K562 (cell line): Measurements from ENCODE around the gene ALK. TPM values are rescaled to one million over a fixed set of nuclear protein-coding genes. Genes with fewer than 3 reads are reported as not detected.

ENCODE experiments used
- ATAC-seq: fragments of 200-7000 bp; cut with Tn5 transposase; 3 replicates; pipeline ENCODE4 v1.9.1; 2020; ENCODE audit warnings: moderate library complexity
- BruUV-seq: library from RNA; stranded (reverse); fragments of 400-500 nt; replicated peaks from 2 replicates; lab custom pipeline; 2021; lab: Mats Ljungman, UMichigan
- CTCF ChIA-PET: fragments of 300-600 bp; formaldehyde crosslinking; extraction: SDS; loops from one replicate; lab custom pipeline; 2021; ENCODE audit warnings: low intra/inter-chr PET ratio; lab: Yijun Ruan, JAX
- POLR2A ChIA-PET: fragments of 300-600, 350-650 bp; sonication (Branson Sonifier 250); formaldehyde crosslinking; extraction: SDS; loops from one replicate; lab custom pipeline; 2021; ENCODE audit warnings: antibody characterized with exemption, inconsistent platforms; lab: Yijun Ruan, JAX
- DNase-seq, 4 experiments: peaks; one replicate each; pipeline versions ENCODE4 v3.0.0 to v3.0.0-alpha.2; 2011 to 2018; ENCODE audit warnings: low spot score in 3 of 4, mixed read lengths in 3 of 4; ENCODE audit errors: extremely low read depth in 1 of 4
- FAIRE-seq: peaks from 2 replicates; lab custom pipeline; 2011; peaks lifted over from hg19 to GRCh38; lab: Jason Lieb, UNC
- H2AFZ ChIP-seq: 2 replicates; pipeline ENCODE4 v1.6.0; 2011; ENCODE audit warnings: low read depth, low read length, control low read depth, inconsistent platforms
- H3K27ac ChIP-seq: fragments of 200-600 bp; 3 replicates; pipeline ENCODE4 v1.8.0; 2011; ENCODE audit warnings: low read depth, mild to moderate bottlenecking, control low read depth, inconsistent platforms, low read length, moderate library complexity, mixed read lengths; ENCODE audit errors: extremely low read depth
- H3K27me3 ChIP-seq, 2 experiments: fragments of 300-600 bp in 1 of 2; 2 replicates in 1 of 2; 3 replicates in 1 of 2; pipeline versions ENCODE4 v1.6.0 to v1.8.0; 2011; ENCODE audit warnings: inconsistent platforms in 2 of 2, low read length in 2 of 2, mild to moderate bottlenecking in 1 of 2, mixed read lengths in 1 of 2, moderate library complexity in 1 of 2; ENCODE audit not compliant: control insufficient read depth in 2 of 2, insufficient read depth in 2 of 2
- H3K36me3 ChIP-seq: fragments of 300-600 bp; 3 replicates; pipeline ENCODE4 v1.8.0; 2011; ENCODE audit warnings: mild to moderate bottlenecking, low read length, inconsistent platforms; ENCODE audit not compliant: control insufficient read depth, insufficient read depth
- H3K4me1 ChIP-seq, 2 experiments: fragments of 200-600 bp in 1 of 2; replicated peaks in 1 of 2; 2 replicates in 1 of 2; 3 replicates in 1 of 2; pipeline versions ENCODE4 v1.5.1 to v1.8.0; 2011; ENCODE audit warnings: inconsistent platforms in 2 of 2, low read length in 2 of 2, mild to moderate bottlenecking in 1 of 2, mixed read lengths in 1 of 2, moderate library complexity in 1 of 2; ENCODE audit not compliant: control insufficient read depth in 2 of 2, insufficient read depth in 2 of 2
- H3K4me2 ChIP-seq: 2 replicates; pipeline ENCODE4 v1.6.1; 2011; ENCODE audit warnings: low read length, control low read depth, inconsistent platforms, mixed read lengths; ENCODE audit not compliant: insufficient read depth
- H3K4me3 ChIP-seq: fragments of 200-600 bp; sonication (generic), shearing (Covaris generic); 2 replicates; pipeline ENCODE4 v1.5.1; 2016; ENCODE audit warnings: control low read depth, inconsistent platforms
- H3K79me2 ChIP-seq: fragments of 200-600 bp; 3 replicates; pipeline ENCODE4 v1.8.0; 2011; ENCODE audit warnings: low read length, inconsistent platforms; ENCODE audit not compliant: control insufficient read depth, insufficient read depth
- H3K9ac ChIP-seq, 2 experiments: 2 replicates each; pipeline versions ENCODE4 v1.6.0 to v1.6.1; 2011; ENCODE audit warnings: low read depth in 2 of 2, low read length in 2 of 2, control low read depth in 1 of 2, inconsistent platforms in 1 of 2, mild to moderate bottlenecking in 1 of 2, mixed read lengths in 1 of 2; ENCODE audit not compliant: insufficient read depth in 1 of 2
- H3K9me1 ChIP-seq: one replicate; pipeline ENCODE4 v1.6.0; 2011; ENCODE audit warnings: inconsistent platforms, mild to moderate bottlenecking, low read length, moderate library complexity; ENCODE audit not compliant: control insufficient read depth, insufficient read depth
- H3K9me3 ChIP-seq: replicated peaks from 2 replicates; pipeline ENCODE4 v1.5.1; 2011; ENCODE audit warnings: low read depth, low read length, inconsistent platforms; ENCODE audit not compliant: control insufficient read depth, insufficient read depth
- H4K20me1 ChIP-seq: replicated peaks from 2 replicates; pipeline ENCODE4 v1.6.1; 2011; ENCODE audit warnings: low read length, inconsistent platforms, mixed read lengths; ENCODE audit not compliant: control insufficient read depth, insufficient read depth
- CBX5 ChIP-seq: IDR thresholded peaks from 2 replicates; pipeline ENCODE4 v1.6.1; 2014; ENCODE audit warnings: low read depth, borderline replicate concordance
- ETV6 ChIP-seq, 3 experiments: fragments of 150-350 bp in 1 of 3; sonication (generic) in 1 of 3; formaldehyde crosslinking in 1 of 3; IDR thresholded peaks; 2 replicates each; pipeline versions ENCODE4 v1.6.1 to v1.8.0; 2014 to 2022; ENCODE audit warnings: borderline replicate concordance in 2 of 3, low read depth in 2 of 3, antibody characterized with exemption in 1 of 3, low read length in 1 of 3, mild to moderate bottlenecking in 1 of 3, missing genetic modification reagents in 1 of 3
- KDM1A ChIP-seq, 2 experiments: fragments of 450-650 bp; IDR thresholded peaks; 2 replicates each; pipeline ENCODE4 v1.6.1; 2016; ENCODE audit warnings: mild to moderate bottlenecking in 2 of 2
- NRF1 ChIP-seq, 2 experiments: fragments of 450-650 bp; IDR thresholded peaks in 1 of 2; conservative IDR thresholded peaks in 1 of 2; 2 replicates each; pipeline ENCODE4 v1.6.1; 2014; ENCODE audit warnings: mild to moderate bottlenecking in 2 of 2
- TCF7L2 ChIP-seq: fragments of 150-350 bp; IDR thresholded peaks from 2 replicates; pipeline ENCODE4 v1.6.1; 2016; ENCODE audit warnings: low read depth, mild to moderate bottlenecking, low read length, moderate library complexity
- YY1 ChIP-seq, 3 experiments: IDR thresholded peaks; 2 replicates each; pipeline ENCODE4 v1.6.1; 2011; ENCODE audit warnings: low read length in 2 of 3, mild to moderate bottlenecking in 2 of 3, moderate library complexity in 2 of 3, borderline replicate concordance in 1 of 3, control low read depth in 1 of 3, low read depth in 1 of 3; ENCODE audit not compliant: insufficient read depth in 3 of 3, insufficient replicate concordance in 2 of 3, control insufficient read depth in 1 of 3, insufficient read length in 1 of 3; ENCODE audit errors: extremely low read depth in 1 of 3
- ZNF561 ChIP-seq: fragments of 450-650 bp; formaldehyde crosslinking; conservative IDR thresholded peaks from 2 replicates; pipeline ENCODE4 v1.4.0; 2020; ENCODE audit warnings: mild to moderate bottlenecking, moderate library complexity
- ZNF830 ChIP-seq: fragments of 250-450 bp; sonication (Bioruptor Pico); IDR thresholded peaks from 2 replicates; pipeline ENCODE4 v1.5.0; 2021; ENCODE audit warnings: mild to moderate bottlenecking
- ZSCAN29 ChIP-seq: fragments of 450-650 bp; IDR thresholded peaks from 2 replicates; pipeline ENCODE4 v1.6.1; 2017
- WGBS: fragments of 100-300 bp; shearing (Covaris generic); methylation state at CpG from one replicate; pipeline ENCODE4 v1.1.6; 2016; ENCODE audit warnings: low coverage, mixed read lengths; ENCODE audit not compliant: insufficient coverage; ENCODE audit errors: missing lambda C conversion rate; 5-methylcytosine and 5-hydroxymethylcytosine counted together
- in situ Hi-C: fragments of 300-500 bp; cut with MboI; formaldehyde crosslinking; loops from 4 replicates; pipeline ENCODE4 v1.15.0; 2018; ENCODE audit warnings: inconsistent platforms, mixed read lengths
- intact Hi-C: fragments of 100-400 bp; cut with micrococcal nuclease; formaldehyde crosslinking; loops from 2 replicates; pipeline ENCODE4 v1.14.2; 2022
- polyA plus RNA-seq, 8 experiments: library from polyadenylated mRNA; depleted of rRNA in 4 of 8; stranded (reverse) in 5 of 8; unstranded in 3 of 8; fragments of >200 nt; fragmentation: Nextera tagmentation in 2 of 8; fragmentation: Illumina TruSeq in 1 of 8; extraction: Ambion mirVana in 2 of 8; extraction: Trizol in 1 of 8; gene quantifications; 2 replicates each; pipeline versions ENCODE4 v1.2.1 to v1.2.3, GENCODE V29; 2011 to 2014; ENCODE audit warnings: inconsistent platforms in 1 of 8, missing spikeins in 1 of 8
- total RNA-seq, 7 experiments: library from RNA; depleted of rRNA in 6 of 7; stranded (reverse); fragments of >200 nt in 6 of 7; fragmentation: Illumina TruSeq in 2 of 7; extraction: Trizol in 2 of 7; gene quantifications; 2 replicates each; pipeline versions ENCODE4 v1.2.1 to v1.2.3, GENCODE V29; 2011 to 2021; ENCODE audit warnings: low replicate concordance in 1 of 7
- TF ChIP-seq, protein P1 (sequence below), 2 experiments: fragments of 450-650 bp in 1 of 2; sonication (generic) in 1 of 2; formaldehyde crosslinking in 1 of 2; IDR thresholded peaks in 1 of 2; conservative IDR thresholded peaks in 1 of 2; 2 replicates each; pipeline versions ENCODE4 v1.6.1 to v1.8.1; 2016 to 2023; ENCODE audit warnings: mild to moderate bottlenecking in 2 of 2, moderate library complexity in 2 of 2, inconsistent platforms in 1 of 2, missing genetic modification reagents in 1 of 2
- TF ChIP-seq, protein P2 (sequence below), 2 experiments: IDR thresholded peaks in 1 of 2; conservative IDR thresholded peaks in 1 of 2; 2 replicates each; pipeline ENCODE4 v1.6.1; 2016; ENCODE audit warnings: low read depth in 2 of 2, mild to moderate bottlenecking in 1 of 2, missing compliant biosample characterization in 1 of 2, missing genetic modification characterization in 1 of 2, moderate library complexity in 1 of 2
- TF ChIP-seq, protein P3 (sequence below): fragments of 250-450 bp; sonication (Bioruptor Pico); IDR thresholded peaks from 2 replicates; pipeline ENCODE4 v1.5.0; 2021; ENCODE audit warnings: mild to moderate bottlenecking, moderate library complexity

ALK gene
- total and polyA plus RNA-seq, 9 of the 15 experiments (the other 6 are each of a cell fraction or from before 2014, with no cell fraction given), result not detected

DNA sequence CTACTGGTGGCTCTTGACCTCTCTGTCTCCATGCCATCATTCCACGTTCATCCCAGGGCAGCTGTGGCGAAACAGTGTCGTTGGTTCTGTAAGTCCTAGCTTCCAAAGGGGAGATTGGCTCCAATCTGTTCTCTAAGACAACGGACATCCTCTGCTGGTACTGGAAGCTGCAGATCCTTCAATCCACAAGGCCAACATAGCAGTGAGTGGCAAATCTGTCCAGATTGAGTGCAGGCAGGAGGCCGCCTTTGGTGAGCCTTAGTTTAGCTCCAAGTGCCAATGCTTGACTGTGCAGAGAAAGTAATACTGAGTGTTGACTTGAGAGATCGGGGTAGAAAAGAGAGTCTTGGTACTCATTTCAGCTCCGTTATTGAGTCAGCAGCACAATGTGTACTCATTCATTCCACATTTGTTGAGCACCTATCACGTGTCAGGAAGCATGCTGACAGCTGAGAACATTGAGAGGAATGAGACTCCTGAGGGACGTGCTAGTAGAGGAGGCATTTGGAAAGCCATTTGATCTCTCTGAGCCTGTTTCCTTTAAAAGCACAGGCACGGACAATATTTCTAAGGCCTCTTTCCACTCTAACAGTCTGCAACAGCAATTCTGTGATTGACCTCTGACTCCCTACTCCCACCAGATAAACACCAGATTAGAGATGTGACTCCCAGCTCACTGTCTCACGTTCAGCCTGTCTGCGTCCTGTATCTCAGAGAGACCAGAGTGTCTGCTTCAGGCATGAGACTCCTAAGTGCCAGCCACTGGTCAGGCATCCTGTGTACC lies 500.2 kb downstream of the ALK start:
- Histone ChIP-seq H3K27ac (no peak overlapping the region), H3K9me3 (no peaks in the 10 kb centered on the region), H3K36me3 (no peaks in the 10 kb centered on the region), H3K9ac (no peak overlapping the region), H2AFZ (no peak overlapping the region), H3K9me1 (no peaks in the 10 kb centered on the region), H3K79me2 (no peaks in the 10 kb centered on the region), H4K20me1 (no peaks in the 10 kb centered on the region), H3K27me3 (peaks cover 16 to 19% of the 10 kb centered on the region in 2 experiments), H3K4me2 (no peak overlapping the region), H3K4me3 (no peak overlapping the region), H3K4me1 (no peaks in the 10 kb centered on the region)
- intact Hi-C loops (no loop called here), in situ Hi-C loops (no loop called here)
- BruUV-seq, result no TSS peak
- ChIA-PET CTCF (no interaction called here), POLR2A (interaction anchor here (0.7 to 1.3 kb wide), 2 partner anchors 24 to 1794 kb away, joined by 3 to 4 read pairs; no protein-coding TSS in a partner anchor)
- no peak for ATAC-seq
- no peak for FAIRE-seq
- WGBS, result 1% methylated on average over 12 of the region's 12 CpGs
- DNase-seq, result no peak
- TF ChIP-seq, protein P1, sequence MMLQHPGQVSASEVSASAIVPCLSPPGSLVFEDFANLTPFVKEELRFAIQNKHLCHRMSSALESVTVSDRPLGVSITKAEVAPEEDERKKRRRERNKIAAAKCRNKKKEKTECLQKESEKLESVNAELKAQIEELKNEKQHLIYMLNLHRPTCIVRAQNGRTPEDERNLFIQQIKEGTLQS (IDR thresholded peaks at IDR 0.05), result no peak
- TF ChIP-seq, protein P1 (CRISPR knock-in tag; conservative IDR thresholded peaks at IDR 0.05), result no peak
- TF ChIP-seq NRF1 (conservative IDR thresholded peaks at IDR 0.05 in 1 of 2, IDR thresholded peaks at IDR 0.05 in 1 of 2), result no peak
- TF ChIP-seq TCF7L2, result no peak
- TF ChIP-seq ZSCAN29, result no peak
- no peak for TF ChIP-seq ETV6 (IDR thresholded peaks at IDR 0.05; ENCODE audit: borderline replicate concordance in 1 of 2, low read depth in 2 of 2, low read length in 1 of 2)
- no peak for TF ChIP-seq ETV6 (CRISPR knock-in tag; IDR thresholded peaks at IDR 0.05; ENCODE audit: borderline replicate concordance)
- TF ChIP-seq ZNF830 (CRISPR knock-in tag), result no peak
- TF ChIP-seq ZNF561 (CRISPR knock-in tag), result no peak
- TF ChIP-seq, protein P2, sequence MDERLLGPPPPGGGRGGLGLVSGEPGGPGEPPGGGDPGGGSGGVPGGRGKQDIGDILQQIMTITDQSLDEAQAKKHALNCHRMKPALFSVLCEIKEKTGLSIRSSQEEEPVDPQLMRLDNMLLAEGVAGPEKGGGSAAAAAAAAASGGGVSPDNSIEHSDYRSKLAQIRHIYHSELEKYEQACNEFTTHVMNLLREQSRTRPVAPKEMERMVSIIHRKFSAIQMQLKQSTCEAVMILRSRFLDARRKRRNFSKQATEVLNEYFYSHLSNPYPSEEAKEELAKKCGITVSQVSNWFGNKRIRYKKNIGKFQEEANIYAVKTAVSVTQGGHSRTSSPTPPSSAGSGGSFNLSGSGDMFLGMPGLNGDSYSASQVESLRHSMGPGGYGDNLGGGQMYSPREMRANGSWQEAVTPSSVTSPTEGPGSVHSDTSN (CRISPR knock-in tag; IDR thresholded peaks at IDR 0.05; ENCODE audit: low read depth), result no peak
- TF ChIP-seq, protein P2 (tag; conservative IDR thresholded peaks at IDR 0.05; ENCODE audit: low read depth), result no peak
- no peak for TF ChIP-seq YY1 (IDR thresholded peaks at IDR 0.05; ENCODE audit: borderline replicate concordance in 1 of 3, control insufficient read depth in 1 of 3, extremely low read depth in 1 of 3, insufficient read depth in 3 of 3, insufficient read length in 1 of 3, insufficient replicate concordance in 2 of 3, low read depth in 1 of 3, low read length in 2 of 3)
- TF ChIP-seq KDM1A (IDR thresholded peaks at IDR 0.05), result no peak
- TF ChIP-seq, protein P3, sequence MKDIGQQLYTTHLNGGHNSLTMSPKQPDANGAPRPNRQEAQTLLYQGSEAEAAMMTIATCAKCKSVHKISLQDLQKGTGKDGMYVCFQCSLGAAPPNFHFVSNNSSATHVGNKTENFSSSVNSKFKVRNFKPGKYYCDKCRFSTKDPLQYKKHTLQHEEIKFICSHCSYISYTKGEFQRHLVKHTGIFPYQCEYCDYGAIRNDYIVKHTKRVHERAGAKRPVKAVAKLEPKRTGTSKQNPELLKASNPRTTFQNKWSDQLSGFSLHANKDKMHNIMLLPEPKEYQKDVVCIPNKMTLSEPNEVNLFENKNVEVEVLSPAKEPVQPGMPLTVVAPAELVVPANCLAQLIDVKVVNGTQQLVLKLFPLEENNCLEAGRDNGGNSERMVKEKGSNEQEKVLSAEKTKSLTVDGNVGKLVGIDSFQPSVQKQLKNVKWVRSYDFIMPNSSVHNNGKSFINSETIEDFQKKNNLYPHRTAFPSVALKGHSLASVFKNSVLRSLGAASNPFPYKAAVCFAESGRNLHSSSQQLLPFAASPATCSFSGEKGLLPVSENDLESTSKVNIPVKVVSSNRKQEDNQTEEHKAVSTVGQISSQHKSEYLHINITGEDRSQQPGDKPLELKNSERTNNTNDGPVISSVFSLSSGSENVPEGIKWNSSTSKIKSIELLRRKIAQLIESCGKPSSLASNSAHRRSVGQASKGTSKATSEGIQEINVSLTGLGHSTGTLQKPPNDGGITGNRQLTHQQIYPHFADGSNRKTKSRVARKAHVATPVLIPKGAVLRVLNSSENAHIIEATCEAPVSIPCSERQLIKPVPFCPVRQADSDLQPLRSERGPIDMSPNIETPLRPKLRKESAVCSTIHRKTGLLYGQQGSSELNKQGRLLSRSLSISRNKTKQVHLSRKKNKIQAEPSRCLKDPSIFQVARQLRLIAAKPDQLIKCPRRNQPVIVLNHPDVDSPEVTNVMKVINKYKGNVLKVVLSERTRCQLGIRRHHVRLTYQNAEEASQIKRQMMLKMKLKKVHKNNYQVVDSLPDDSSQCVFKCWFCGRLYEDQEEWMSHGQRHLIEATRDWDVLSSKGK (CRISPR knock-in tag), result no peak
- TF ChIP-seq CBX5, result no peak
